K562 (cell line): ENCODE measurements around the gene MTERF4. TPM values are rescaled to one million over a fixed set of nuclear protein-coding genes. Genes with fewer than 3 reads are reported as not detected.

Source experiments
- BCL6 ChIP-seq: fragments of 250-450 bp; sonication (Bioruptor Pico); IDR thresholded peaks from 2 replicates; pipeline ENCODE4 v1.4.0; 2020
- FOXM1 ChIP-seq, 2 experiments: fragments of 450-650 bp in 1 of 2; sonication (generic) in 1 of 2; formaldehyde crosslinking in 1 of 2; IDR thresholded peaks; 2 replicates each; pipeline versions ENCODE4 v1.6.1 to v1.9.0; 2017 to 2022; ENCODE audit warnings: low read depth in 2 of 2, mild to moderate bottlenecking in 2 of 2, missing genetic modification reagents in 1 of 2, moderate library complexity in 1 of 2
- MEIS2 ChIP-seq: fragments of 450-650 bp; IDR thresholded peaks from 2 replicates; pipeline ENCODE4 v1.6.1; 2014; ENCODE audit warnings: mild to moderate bottlenecking; ENCODE audit not compliant: partially characterized antibody
- polyA plus RNA-seq, 8 experiments: library from polyadenylated mRNA; depleted of rRNA in 4 of 8; stranded (reverse) in 5 of 8; unstranded in 3 of 8; fragments of >200 nt; fragmentation: Nextera tagmentation in 2 of 8; fragmentation: Illumina TruSeq in 1 of 8; extraction: Ambion mirVana in 2 of 8; extraction: Trizol in 1 of 8; gene quantifications; 2 replicates each; pipeline versions ENCODE4 v1.2.1 to v1.2.3, GENCODE V29; 2011 to 2014; ENCODE audit warnings: inconsistent platforms in 1 of 8, missing spikeins in 1 of 8
- total RNA-seq, 7 experiments: library from RNA; depleted of rRNA in 6 of 7; stranded (reverse); fragments of >200 nt in 6 of 7; fragmentation: Illumina TruSeq in 2 of 7; extraction: Trizol in 2 of 7; gene quantifications; 2 replicates each; pipeline versions ENCODE4 v1.2.1 to v1.2.3, GENCODE V29; 2011 to 2021; ENCODE audit warnings: low replicate concordance in 1 of 7
- TF ChIP-seq, protein P1 (sequence below): fragments of 200-800 bp; sonication (Bioruptor generic); IDR thresholded peaks from 2 replicates; pipeline ENCODE4 v1.6.1; 2017; ENCODE audit warnings: missing genetic modification characterization, missing compliant biosample characterization
- TF ChIP-seq, protein P2 (sequence below): sonication (generic); formaldehyde crosslinking; IDR thresholded peaks from 2 replicates; pipeline ENCODE4 v1.8.1; 2023; ENCODE audit warnings: mild to moderate bottlenecking, missing genetic modification reagents

The MTERF4 gene
- total and polyA plus RNA-seq, 9 of the 15 experiments (the other 6 are each of a cell fraction or from before 2014, with no cell fraction given), result 15.3 to 29.6 (median 21.2) TPM

DNA sequence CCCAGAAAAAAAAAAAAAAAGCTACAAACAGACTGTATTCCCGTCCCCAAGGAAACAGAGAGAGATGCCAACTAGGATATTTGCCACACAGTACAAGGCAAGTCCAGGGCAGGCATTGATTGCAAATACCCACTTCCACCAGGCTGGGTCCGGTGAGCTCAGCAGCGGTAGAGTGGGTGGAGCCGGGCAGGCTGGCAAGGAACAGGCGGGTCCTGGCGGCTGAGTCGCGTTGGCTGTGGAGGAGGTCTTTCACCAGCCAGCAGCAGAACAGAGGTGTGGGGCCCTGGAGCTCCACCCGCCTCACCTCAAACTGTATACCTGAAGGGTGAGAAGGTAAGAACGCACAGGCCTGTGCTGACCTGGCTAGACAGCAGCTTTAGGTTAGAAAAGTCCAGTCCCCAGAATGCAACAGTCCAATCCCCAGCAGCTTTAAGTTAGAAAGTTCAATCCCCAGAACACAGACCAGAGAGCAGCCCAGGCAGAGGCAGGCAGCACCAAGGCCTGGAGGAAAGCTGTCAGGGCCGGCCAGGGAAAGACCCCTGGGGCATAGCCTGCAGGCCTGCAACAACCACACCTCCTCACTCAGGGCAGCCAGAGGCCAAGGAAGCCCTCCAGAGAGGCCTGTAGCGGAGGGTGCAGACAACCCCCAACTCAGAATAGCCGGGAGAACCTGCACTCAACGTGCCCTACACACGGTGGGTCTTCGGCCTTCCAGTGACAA, 21.9 kb upstream of the MTERF4 start (continued):
- TF ChIP-seq FOXM1 (IDR thresholded peaks at IDR 0.05; ENCODE audit: low read depth), result no peak
- TF ChIP-seq FOXM1 (CRISPR knock-in tag; IDR thresholded peaks at IDR 0.05; ENCODE audit: low read depth), result no peak
- TF ChIP-seq, protein P1, sequence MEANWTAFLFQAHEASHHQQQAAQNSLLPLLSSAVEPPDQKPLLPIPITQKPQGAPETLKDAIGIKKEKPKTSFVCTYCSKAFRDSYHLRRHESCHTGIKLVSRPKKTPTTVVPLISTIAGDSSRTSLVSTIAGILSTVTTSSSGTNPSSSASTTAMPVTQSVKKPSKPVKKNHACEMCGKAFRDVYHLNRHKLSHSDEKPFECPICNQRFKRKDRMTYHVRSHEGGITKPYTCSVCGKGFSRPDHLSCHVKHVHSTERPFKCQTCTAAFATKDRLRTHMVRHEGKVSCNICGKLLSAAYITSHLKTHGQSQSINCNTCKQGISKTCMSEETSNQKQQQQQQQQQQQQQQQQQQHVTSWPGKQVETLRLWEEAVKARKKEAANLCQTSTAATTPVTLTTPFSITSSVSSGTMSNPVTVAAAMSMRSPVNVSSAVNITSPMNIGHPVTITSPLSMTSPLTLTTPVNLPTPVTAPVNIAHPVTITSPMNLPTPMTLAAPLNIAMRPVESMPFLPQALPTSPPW (CRISPR knock-in tag), result no peak
- TF ChIP-seq MEIS2, result no peak
- TF ChIP-seq BCL6 (CRISPR knock-in tag), result no peak
- TF ChIP-seq, protein P2, sequence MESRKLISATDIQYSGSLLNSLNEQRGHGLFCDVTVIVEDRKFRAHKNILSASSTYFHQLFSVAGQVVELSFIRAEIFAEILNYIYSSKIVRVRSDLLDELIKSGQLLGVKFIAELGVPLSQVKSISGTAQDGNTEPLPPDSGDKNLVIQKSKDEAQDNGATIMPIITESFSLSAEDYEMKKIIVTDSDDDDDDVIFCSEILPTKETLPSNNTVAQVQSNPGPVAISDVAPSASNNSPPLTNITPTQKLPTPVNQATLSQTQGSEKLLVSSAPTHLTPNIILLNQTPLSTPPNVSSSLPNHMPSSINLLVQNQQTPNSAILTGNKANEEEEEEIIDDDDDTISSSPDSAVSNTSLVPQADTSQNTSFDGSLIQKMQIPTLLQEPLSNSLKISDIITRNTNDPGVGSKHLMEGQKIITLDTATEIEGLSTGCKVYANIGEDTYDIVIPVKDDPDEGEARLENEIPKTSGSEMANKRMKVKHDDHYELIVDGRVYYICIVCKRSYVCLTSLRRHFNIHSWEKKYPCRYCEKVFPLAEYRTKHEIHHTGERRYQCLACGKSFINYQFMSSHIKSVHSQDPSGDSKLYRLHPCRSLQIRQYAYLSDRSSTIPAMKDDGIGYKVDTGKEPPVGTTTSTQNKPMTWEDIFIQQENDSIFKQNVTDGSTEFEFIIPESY (CRISPR knock-in tag), result no peak
- TF ChIP-seq, all 486 proteins: peak for 0
